Coronary artery (tissue), 2 donors: Measurements from ENCODE around the gene FAM168A.

Experiments used
- DNase-seq: peaks from one replicate; pipeline ENCODE4 v3.0.0-alpha.2; 2017; ENCODE audit warnings: low spot score
- H3K27ac ChIP-seq, 2 donors: fragments of 200-600 bp; sonication (generic); one replicate each; pipeline ENCODE4 v1.5.1; 2016 to 2019
- H3K4me3 ChIP-seq: fragments of 200-600 bp; sonication (generic); 2 replicates; pipeline ENCODE4 v1.5.1; 2016; ENCODE audit warnings: mild to moderate bottlenecking, moderate library complexity
- TF ChIP-seq, protein P1 (sequence below): fragments of 200-600 bp; sonication (generic); IDR thresholded peaks from one replicate; pipeline ENCODE4 v1.5.1; 2019; ENCODE audit warnings: antibody characterized with exemption

The FAM168A gene

DNA sequence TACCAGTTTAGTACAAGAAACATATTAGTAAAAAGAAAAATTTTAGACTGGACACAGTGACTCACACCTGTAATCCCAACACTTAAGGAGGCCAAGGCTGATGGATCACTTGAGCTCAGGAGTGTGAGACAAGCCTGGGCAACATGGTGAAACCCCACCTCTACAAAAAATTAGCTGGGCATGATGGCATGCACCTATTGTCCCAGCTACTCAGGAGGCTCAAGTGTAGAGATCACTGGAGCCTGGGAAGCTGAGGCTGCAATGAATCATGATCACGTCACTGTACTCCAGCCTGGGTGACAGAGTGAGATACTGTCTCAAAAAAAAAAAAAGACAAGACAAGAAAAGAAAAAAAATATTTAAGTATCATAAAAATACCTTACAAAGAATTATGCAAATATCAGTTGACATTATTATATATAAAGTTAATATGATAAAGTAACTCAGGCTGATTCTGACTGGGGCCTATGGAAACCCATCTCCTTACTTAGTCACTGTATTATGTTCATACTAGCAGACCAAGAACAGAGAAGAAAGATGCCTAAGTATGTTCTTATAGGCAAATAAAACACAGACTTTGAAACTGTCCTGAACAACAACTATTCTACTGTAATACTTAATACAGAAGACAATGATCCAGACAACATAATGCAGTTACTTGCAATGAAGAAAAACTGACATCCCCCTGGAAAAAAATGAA, 27.3 kb downstream of the FAM168A start:
- no peak for DNase-seq
- H3K27ac ChIP-seq = no peak overlapping the region
- H3K4me3 ChIP-seq = no peak overlapping the region
- TF ChIP-seq, protein P1, sequence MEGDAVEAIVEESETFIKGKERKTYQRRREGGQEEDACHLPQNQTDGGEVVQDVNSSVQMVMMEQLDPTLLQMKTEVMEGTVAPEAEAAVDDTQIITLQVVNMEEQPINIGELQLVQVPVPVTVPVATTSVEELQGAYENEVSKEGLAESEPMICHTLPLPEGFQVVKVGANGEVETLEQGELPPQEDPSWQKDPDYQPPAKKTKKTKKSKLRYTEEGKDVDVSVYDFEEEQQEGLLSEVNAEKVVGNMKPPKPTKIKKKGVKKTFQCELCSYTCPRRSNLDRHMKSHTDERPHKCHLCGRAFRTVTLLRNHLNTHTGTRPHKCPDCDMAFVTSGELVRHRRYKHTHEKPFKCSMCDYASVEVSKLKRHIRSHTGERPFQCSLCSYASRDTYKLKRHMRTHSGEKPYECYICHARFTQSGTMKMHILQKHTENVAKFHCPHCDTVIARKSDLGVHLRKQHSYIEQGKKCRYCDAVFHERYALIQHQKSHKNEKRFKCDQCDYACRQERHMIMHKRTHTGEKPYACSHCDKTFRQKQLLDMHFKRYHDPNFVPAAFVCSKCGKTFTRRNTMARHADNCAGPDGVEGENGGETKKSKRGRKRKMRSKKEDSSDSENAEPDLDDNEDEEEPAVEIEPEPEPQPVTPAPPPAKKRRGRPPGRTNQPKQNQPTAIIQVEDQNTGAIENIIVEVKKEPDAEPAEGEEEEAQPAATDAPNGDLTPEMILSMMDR = no peak

DNA sequence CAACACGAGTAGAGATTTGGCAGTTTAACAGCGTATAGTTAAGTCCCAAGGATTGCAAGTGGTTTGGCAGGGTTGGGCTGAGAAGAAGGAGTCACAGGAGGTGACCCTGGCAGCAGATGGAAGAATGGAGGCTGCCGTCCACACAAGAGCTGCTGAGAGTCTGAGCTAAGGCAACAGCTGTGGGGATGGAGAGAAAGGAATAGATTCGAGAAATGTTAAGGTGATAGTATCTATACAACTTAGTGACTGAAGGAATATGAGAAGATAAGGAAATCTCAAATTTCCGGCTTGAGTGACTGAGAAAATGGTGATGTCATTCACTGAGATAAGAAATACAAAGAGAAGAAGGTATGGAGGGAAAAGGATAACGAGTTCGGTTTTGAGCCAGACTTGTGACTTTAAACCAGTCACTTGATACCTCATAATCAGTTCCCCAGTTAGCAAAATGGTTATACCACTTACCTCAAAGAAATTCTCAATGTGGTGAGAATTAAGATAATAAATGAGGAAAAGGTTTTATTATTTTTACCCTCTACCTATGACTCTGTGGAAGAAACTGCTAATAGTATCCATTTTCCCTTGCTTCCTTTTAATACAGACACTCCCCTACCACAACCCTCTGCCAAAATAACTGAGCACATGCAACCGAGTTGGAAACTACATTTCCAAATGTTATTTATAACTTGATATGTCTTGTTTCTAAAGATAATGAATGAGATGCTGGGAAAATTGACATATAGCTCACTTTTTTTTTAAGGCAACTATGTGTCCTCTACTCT, 30.7 kb downstream of the FAM168A start:
- TF ChIP-seq, protein P1 = no peak

DNA sequence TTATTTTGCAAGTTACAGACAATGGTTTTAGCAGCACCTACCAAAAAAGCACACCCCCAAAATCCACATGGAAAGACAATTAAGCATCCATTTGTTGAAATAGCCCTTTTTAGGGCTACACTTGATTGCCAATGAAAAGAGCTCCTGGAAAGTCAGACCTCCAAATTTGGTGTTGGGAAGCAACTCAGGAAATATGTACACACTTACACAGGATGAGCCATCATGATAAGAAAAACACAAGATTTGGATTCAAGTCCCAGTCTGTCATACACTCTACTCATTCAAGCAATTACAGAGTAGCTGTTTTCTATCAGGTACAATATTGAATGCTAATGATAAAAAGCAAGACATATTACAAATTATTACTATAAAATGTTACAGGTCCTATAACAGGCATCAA, 31.5 kb downstream of the FAM168A start:
- TF ChIP-seq, protein P1 = no peak
- DNase-seq = no peak
- Histone ChIP-seq H3K27ac (no peak overlapping the region), H3K4me3 (no peak overlapping the region)

More for the DNA sequence above, 30.7 kb downstream of the FAM168A start:
- no peak for DNase-seq
- Histone ChIP-seq H3K4me3 (no peak overlapping the region), H3K27ac (no peak overlapping the region)

DNA sequence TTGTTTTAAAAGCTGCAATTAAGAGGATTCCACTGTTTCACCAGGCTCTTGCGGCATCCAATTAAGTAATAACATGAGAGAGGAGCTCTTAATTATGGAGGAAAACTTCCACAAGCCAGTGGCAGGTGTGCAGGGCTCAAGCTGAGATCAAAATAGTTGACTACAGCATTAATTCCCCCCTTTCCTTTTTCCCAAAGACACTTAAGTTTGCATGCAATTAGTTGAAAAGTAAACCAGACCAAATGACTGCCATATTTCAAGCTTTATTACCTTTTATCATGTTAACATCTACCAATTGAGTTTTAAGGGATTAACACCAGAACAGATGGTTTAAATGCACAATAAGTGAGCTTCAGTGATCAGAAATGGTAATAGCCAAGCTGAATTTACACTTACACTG, 32.1 kb downstream of the FAM168A start:
- H3K4me3 ChIP-seq = no peak overlapping the region
- TF ChIP-seq, protein P1 = no peak
- no peak for DNase-seq
- H3K27ac ChIP-seq = no peak overlapping the region

DNA sequence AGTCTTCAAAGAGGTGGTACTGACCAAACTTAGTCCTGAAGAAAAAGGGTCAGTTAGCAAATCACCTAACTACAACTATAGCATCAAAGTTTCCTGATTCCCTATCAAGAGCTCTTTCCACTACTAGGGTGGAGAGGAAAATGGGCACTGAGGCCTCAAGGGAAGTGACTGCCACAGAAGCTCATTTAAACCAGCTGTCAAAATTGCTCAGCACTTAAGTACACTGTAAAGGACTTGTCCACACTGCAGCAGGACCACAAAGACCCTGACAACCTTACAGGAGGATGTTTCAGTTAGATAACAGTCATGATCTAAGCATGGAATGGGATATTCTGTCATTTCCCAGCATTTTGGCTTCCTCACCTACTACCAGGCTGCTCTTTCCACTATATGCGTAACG, 33.0 kb downstream of the FAM168A start:
- DNase-seq = no peak
- Histone ChIP-seq H3K27ac (no peak overlapping the region), H3K4me3 (no peak overlapping the region)
- TF ChIP-seq, protein P1 = no peak

DNA sequence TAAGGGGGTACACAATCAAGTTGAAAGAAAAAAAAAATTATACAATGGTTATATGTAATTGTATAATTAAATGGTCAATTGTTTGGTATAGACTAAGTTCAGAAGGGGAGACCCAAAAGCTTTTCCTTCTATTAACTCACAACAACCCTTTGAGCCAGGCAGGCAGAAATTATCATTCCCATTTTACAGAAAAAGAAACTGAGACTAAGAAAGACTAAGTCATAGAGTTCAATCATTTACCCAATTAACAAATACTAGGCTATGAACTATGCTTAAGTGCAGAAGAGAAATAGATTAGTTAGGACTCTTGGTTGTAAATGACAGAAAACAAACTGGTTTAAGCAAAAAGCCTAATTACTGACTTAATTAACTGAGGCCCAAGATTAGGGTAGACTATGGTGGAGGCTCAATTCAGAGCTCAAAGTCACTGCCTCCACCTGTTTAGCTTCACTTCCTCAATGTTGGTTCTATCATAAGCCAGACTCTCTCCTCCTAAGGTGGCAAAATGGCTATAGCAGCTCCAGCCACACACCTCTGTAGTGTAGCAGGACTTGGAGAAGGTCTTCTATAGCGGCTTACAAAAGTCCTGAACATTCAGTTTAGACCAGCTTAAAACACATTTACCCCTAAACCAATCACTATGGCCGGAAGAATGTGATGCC, 34.2 kb downstream of the FAM168A start:
- Histone ChIP-seq H3K27ac (no peak overlapping the region), H3K4me3 (no peak overlapping the region)
- TF ChIP-seq, protein P1 = no peak
- no peak for DNase-seq
